GM19023 (cell line): ENCODE data around the gene DIP2B.
"Not testable (repeated sequence)": the region's sequence is repeated elsewhere in the genome, so short reads cannot be mapped to it uniquely, and the experiment has no call there.

ENCODE experiments used
- ATAC-seq: cut with Tn5 transposase; IDR thresholded peaks from one replicate; pipeline ENCODE4 v1.9.1; 2021; ENCODE audit warnings: mild to moderate bottlenecking, moderate library complexity; ENCODE audit not compliant: unreplicated experiment

Gene DIP2B

DNA sequence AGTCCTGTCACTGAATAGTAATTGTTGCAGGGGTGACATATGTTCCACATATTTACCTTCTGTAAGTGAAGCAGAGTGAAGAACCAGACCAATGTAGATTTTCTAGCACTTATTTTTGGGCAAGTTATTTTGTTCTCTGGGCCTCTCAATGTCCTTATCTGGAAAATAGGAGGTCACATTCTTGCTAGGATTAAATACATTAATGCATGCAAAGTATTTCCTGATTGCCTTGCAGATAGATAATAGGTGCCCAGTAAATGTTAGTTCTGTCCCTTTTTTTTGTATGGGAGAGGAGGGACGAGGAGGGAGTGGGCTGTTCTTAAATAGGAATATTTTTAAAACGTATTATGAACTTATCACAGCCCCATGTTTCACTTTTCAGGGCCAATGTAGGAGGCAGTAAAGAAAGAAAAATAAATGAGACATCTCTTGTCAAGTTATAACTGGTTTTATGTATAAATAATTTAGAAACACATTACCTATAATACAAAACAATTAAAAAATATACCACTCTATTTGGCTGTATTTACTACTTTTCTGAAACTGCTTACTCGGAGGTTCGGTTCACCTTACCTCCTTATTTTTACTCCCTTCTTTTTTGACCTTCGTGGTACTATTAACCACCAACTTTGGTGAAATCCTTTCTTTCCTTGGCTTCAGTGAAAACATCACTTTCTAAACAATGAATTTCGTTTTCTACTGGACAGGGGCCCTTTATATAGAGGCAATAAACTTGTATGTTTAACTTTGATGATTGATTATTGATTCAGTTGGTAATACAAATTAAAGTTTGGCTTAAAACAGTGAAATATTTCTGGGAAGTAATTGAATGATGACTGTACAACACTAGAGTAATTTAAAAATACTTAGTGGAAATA lies 41.9 kb downstream of the DIP2B start:
- no peak for ATAC-seq

DNA sequence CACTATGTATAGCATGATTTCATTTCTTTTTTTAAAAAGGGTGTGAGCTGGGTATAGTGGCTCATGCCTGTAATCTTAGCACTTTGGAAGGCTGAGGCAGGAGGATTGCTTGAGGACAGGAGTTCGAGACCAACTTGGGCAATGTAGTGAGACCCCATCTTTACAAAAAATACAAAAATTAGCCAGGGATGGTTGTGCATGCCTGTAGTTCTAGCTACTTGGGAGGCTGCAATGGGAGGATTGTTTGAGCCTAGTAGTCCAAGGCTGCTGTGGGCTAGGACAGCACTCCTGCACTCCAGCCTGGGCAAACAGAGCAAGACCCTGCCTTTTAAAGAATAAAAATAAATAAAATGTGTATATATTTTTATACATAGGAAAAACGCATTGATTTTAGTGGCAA lies 43.0 kb downstream of the DIP2B start:
- ATAC-seq = no peak

DNA sequence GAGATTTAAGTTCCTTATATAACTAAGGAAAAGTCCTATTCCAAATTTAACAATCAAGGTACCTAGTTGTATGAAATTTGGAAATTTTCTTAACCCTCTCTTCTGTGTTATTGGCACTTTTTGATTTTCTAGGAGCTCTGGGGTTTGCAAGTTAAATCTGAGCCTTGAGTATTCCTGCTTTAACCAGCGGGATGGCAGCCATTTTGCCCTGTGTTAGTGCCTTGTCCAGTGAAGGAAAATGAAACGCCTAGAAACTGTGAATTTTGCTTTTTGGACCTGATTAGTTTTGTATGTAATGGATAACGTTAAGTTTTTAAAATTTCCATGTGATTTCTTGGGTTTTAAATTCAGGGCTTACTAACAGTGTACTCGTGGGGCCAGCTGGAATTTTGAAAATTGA lies 45.1 kb downstream of the DIP2B start:
- no peak for ATAC-seq

DNA sequence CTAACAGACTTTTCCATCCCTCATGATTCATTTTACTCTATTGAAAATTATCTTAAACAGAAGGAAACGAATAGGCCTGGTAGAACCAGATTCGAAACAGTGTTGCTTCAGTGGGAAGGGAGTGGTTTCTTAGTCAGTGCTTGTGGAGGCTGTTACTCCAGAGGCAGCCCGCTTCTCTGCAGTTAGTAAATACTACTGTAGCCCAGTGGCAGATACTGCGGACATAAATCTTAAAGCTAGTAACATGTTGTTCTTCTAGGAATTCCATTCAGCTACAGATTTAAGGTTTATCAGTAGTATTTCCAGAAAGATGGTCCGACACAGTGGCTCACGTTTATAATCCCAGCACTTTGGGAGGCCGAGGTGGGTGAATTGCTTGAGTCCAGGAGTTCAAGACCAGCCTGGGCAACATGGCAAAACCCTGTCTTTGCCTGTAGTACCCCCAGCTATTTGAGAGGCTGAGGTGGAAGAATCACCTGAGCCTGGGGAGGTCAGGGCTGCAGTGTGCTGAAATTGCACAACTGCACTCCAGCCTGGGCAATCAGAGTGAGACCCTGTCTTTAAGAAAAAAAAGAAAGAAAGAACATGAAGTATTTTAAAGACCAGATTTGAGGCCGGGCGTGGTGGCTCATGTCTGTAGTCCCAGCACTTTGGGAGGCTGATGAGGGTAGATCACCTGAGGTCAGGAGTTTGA lies 45.9 kb downstream of the DIP2B start:
- no peak for ATAC-seq

DNA sequence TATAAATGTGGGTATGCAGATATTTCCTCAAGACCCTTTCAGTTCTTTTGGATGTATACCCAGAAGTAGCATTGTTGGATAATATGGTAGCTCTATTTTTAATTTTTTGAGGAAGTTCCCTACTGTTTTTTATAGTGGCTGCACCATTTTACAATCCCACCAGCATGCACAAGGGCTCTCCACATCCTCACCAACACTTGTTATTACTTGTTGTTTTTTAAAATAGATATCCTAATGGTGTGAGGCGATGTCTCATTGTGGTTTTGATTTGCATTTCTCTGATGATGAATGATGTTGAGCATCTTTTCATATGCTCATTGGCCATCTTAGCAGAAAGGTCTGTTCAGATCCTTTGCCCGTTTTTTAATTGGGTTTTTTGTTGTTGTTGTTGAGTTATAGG lies 47.1 kb downstream of the DIP2B start:
- no peak for ATAC-seq

DNA sequence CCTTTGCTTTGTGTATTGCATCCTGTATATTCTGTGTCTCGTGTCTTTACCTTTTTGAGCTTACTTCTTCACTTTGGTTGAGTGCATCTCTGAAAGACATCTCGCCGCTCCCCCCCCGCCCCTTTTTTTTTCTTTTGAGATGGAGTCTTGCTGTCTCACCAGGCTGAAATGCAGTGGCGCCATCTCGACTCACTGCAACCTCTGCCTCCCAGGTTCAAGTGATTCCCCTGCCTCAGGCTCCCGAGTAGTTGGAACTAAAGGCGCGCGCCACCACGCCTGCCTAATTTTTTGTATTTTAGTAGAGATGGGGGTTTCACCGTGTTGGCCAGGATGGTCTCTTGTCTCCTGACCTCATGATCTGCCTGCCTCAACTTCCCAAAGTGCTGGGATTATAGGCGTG lies 49.9 kb downstream of the DIP2B start:
- no peak for ATAC-seq

DNA sequence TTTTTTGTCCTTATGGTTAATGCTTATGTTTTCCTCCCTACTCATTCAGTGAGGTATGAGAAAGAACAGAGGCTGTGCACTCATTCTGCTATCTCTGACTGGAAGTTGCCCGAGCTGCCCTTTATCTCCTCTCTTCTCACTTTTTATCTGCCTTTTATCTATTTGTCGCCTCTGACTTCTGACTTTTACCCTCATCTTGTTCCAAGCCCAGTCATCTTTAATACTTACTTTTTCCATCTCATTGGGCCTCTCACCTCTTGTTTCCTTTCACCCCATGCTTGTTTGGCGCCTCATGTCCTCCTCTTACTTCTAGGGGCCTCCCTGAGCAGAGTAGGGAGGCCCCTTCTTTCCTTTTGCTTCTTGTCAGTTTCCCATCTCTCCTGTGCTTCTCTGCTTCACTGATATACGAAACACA lies 50.7 kb downstream of the DIP2B start:
- ATAC-seq = no peak

DNA sequence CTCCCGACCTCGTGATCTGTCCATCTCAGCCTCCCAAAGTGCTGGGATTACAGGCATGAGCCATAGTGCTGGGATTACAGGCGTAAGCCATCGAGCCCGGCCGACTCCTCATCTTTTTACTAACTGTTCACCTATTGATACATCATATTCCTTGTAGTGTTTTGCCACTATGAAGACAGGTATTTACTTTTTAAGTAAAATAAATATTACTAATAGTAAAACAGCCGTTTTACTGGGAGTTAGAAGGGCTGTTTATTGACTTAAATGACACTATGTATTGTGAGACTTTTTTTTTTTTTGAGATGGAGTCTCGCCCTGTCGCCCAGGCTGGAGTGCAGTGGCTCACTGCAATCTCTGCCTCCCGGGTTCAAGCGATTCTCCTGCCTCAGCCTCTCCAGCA lies 51.5 kb downstream of the DIP2B start:
- no peak for ATAC-seq

DNA sequence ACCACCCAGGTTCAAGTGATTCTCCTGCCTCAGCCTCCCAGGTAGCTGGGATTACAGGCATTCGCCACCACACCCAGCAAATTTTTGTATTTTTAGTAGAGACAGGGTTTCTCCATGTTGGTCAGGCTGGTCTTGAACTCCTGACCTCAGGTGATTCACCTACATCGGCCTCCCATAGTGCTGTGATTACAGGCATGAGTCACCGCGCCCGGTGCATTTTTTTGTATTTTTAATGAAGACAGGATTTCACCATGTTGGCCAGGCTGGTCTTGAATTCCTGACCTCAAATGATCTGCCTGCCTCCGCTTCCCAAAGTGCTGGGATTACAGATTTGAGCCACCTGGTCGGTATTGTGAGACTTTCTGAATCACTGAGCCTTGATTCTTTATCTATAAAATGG lies 52.0 kb downstream of the DIP2B start:
- not testable (repeated sequence) for ATAC-seq

DNA sequence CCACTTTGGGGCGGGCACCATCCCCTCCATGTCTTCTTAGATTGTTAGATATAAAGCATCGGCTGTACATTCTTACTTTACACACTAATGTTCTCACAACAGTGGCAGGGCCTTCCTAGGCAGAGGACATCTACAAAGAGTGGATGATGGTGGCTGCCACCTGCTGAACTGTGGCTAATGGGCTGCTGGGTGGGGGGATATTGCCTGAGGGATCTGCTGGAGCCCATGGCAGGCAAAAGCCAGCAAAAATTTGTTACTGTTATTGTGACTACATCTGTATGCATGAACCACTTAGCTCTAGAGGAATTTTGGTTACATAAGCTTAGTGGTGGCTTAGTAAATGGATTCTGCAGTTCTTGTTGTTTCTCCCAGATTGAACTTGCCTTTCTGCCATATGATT lies 52.6 kb downstream of the DIP2B start:
- no peak for ATAC-seq

DNA sequence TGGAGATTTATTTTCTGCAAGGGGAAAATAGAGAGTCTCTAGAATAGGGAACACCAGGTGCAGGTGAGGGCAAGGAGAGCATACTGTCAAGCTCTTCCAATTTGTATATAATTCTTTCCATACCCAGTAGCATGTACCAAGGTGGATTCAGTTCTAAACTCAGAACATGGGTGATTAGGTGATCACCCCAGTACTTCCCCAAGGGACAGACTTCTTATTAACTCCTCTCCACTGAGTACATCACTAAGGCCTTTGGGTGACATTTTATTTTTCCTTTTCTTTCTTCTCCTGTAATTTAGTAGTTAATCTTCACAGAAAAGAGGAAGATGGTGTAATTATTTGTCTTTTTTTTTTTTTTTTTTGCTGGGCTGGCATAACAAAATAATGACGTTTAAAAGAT lies 54.2 kb downstream of the DIP2B start:
- ATAC-seq = no peak

DNA sequence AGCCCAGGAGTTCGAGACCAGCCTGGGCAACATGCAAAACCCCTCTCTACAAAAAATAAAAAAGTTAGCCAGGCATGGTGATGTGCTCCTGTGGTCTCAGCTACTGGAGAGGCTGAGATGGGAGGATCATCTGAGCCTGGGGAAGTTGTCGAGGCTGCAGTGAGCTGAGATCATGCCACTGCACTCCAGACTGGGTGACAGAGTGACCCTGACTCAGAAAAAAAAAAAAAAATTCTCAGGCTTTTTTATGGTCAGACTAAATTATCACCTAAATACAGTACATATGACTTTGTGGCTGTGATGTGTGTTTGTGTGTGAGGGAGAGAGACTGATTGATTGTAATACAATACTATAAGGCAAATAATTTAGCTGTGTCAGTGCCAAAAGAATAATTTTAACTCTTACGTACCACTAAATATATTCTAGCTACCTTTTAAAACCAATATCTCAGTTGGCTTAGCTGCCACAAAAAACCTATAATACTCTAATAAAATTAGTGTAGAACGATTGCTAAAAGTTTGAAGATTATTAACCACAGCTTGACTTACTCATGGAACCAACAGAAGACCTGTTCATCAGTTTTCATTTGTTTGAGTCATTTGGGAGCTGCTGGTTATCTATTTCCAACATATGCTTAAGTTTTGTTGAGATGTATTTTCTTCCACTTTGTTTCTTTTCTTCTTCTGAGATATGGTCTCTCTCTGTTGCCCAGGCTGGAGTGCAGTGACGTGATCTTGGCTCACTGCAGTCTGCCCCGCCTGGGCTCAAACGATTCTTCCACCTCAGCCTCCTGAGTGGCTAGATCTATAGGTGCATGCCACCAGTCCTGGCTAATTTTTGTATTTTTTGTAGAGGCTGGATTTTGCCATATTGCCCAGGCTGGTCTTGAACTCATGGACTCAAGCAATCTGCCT lies 58.0 kb downstream of the DIP2B start:
- no peak for ATAC-seq

DNA sequence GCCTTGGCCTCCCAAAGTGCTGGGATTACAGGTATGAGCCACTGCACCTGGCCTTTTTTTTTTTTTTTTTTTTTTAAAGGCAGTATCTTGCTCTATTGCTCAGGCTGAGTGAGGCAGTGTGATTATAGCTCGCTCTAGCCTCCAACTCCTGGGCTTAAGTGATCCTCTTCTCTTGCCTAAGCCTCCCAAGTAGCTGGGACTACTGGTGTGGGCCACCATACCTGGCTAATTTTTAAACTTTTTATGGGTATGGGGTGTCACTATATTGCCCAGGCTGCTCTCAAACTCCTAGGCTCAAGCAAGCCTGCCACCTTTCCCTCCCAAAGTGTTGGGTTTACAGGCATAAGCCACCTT lies 58.6 kb downstream of the DIP2B start:
- no peak for ATAC-seq

DNA sequence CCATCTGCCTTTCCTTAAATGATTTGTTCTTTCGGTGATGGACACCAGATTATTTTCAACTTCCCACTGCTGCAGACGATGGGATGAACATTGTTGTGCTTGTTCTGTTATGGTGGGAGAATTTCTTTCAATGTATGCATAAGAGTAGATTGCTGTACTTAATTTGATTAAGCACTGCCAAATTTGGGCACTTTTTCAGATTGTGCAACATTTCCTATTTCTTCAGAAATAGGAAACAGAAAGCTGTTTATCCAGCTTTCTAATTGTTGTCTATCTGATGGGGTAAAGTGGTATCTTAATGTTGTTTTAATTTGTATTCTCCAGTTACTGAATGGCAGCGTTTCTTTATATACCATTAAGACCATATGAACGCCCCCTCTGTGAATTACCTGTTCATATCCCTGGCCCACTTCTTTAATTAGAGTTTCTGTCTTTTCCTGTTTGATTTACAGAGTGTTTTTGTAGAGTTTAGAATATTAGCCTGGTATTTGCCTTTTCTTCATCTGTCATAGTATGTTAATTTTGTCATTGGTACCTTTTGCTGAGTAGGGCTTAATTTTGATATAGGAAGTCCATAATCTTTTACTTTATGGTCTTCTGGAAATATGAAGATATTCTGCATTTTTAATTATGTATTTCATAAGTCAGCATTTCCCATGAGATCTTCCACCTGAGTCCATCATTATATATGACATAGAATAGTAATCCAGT lies 59.6 kb downstream of the DIP2B start:
- no peak for ATAC-seq

DNA sequence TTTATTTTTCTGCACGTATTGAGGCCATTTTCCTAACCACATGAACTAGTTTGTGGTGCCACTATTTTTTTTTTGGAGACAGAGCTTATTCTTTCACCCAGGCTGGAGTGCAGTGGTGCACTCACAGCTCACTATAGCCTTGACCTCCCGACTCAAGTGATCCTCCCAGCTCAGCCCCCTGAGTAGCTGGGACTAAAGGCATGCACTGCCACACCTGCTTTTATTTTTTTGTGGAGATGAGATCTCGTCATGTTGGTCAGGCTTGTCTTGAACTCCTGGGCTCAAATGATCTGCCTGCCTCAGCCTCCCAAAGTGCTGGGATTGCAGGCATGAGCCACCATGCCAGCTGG lies 60.1 kb downstream of the DIP2B start:
- no peak for ATAC-seq

DNA sequence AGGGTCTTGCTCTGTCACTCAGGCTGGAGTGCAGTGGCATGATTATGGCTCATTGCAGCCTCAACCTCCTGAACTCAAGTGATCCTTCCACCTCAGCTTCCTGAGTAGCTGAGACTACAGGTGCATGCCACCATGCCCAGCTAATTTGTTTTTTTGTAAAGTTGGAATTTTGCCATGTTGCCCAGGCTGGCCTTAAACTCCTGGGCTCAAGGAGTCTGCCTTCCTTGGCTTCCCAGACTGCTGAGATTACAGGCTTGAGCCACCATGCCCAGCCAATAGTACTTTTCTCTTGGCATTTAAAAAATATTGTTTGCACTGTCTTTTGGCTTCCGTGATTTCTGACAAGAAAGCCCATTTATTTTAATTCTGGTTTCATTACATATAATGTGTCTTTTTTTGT lies 61.3 kb downstream of the DIP2B start:
- no peak for ATAC-seq

DNA sequence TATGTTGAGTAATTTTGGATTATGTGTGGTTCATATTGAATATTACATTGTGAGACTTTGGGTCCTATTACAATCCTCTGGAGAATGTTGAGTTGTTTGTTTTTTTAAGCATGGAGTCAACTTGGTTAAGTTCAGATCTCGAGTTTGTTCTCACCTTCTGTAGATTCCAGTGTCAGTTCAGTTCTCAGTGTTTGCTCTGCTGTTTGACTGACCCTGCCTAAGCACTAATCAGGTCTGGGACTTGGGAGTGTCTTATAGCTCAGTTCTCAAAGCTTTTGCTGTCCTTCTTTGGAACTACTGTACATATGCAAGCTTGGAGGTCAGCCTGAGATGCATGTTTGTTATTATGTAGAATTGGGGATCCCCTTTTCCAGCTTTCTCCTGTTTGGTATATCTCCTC lies 63.1 kb downstream of the DIP2B start:
- no peak for ATAC-seq

DNA sequence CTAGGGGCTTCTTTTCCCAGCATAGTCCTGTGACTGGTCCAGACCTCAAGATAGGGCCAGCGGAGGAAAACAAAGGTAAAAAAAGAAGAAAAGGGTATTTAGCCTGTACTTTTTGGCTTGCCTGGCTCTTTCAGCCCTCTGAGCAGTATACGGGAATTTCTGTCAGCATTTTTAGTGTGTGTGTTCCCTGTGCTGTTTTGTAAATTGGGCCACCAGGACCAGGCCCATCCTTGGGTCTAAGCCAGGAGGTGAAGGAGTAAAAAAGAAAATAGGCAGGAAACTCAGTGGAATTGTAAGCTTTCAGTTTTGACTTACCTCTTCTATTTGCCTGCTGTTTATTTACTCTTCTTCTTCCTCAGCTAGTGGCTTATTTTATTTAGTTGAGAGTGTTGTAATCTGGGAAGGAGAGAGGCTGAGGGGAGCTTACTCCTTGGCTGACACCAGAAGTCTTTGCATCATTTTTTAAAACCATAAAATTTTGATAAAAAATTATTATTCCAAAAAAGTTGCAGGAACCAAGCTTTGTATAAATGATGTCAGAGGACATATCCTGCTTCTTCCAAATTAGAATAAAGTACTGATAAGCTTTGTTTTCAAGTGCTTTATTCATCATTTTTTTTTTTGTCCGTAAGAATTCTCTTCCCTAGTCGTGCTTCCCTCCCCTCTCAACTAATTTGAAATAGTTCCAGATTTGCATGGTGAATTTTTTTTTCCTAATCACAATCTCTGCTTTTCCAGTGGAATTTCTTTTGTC lies 63.7 kb downstream of the DIP2B start:
- no peak for ATAC-seq

DNA sequence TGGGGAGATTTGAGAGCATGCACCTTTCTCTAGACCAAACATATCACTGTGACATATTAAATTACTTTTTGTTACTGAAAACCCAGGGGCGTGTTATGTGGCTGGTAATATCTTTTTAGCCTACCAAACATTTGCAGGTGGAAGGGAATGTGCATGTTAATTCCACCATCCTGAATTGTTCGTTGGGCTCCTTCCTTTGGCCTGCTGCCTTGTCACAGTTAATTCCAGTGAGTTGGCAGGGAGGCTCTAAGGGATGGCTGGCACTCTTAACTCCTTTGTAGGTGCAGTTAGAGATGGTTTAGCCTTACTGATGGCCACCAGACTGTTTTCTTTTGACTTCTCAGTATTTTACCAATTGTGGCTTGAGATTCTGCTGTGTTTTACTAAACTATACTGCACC lies 64.5 kb downstream of the DIP2B start:
- no peak for ATAC-seq

DNA sequence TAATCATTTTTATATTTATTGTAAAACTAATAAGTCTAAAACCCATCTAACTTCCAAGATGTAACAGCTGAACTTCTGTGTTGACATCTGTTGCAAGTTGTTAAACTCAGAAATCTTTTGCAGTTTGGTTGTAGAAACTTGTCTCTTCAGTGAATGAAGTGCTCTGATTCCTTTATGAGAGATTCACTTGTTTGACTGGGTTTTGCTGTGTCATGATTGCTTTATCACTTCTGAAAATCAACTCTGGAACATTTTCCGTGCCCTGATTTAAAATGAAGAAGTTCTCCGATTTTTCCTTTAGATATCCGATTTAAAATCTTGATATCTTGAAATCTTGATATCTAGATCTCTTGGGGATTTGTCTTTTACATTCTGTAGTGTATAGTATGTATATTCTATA lies 65.1 kb downstream of the DIP2B start:
- ATAC-seq = no peak
